Fibroblast of upper back skin (primary cell): ENCODE results near the gene CRTC3.
"Not testable (repeated sequence)": the region's sequence is repeated elsewhere in the genome, so short reads cannot be mapped to it uniquely, and the experiment has no call there.

ENCODE experiments used
- DNase-seq: peaks from one replicate; pipeline ENCODE4 v3.0.0-alpha.2; 2013

Gene CRTC3

GRCh38 chr15:90529371-90530249, at the start of gene CRTC3:
TSS of gene CRTC3 (plus strand) at chr15:90529923. CDS start at chr15:90530072, 149 bp downstream.
- peak; percentile 48 for DNase-seq

- no peak for DNase-seq
Observed at GRCh38 chr15:90481023-90481422, 48.7 kb upstream of the CRTC3 start.

- DNase-seq, result peak; percentile 47
Observed at GRCh38 chr15:90482124-90483011, 47.4 kb upstream of the CRTC3 start.

- DNase-seq, result no peak
Observed at GRCh38 chr15:90483012-90483307, 46.8 kb upstream of the CRTC3 start.

- no peak for DNase-seq
Observed at GRCh38 chr15:90483637-90484036, 46.1 kb upstream of the CRTC3 start.

GRCh38 chr15:90487186-90487585, 42.5 kb upstream of the CRTC3 start:
- DNase-seq, result no peak

- DNase-seq, result no peak
Observed at GRCh38 chr15:90489514-90489913, 40.2 kb upstream of the CRTC3 start.

- no peak for DNase-seq
Observed at GRCh38 chr15:90489944-90490343, 39.8 kb upstream of the CRTC3 start.

- no peak for DNase-seq
Observed at GRCh38 chr15:90493647-90494046, 36.1 kb upstream of the CRTC3 start.

- DNase-seq, result no peak
Observed at GRCh38 chr15:90495067-90495466, 34.7 kb upstream of the CRTC3 start.

GRCh38 chr15:90496791-90497190, 32.9 kb upstream of the CRTC3 start:
- no peak for DNase-seq

- DNase-seq, result no peak
Observed at GRCh38 chr15:90497376-90497775, 32.3 kb upstream of the CRTC3 start.

- DNase-seq, result no peak
Observed at GRCh38 chr15:90497912-90498311, 31.8 kb upstream of the CRTC3 start.

GRCh38 chr15:90500171-90500570, 29.6 kb upstream of the CRTC3 start:
- no peak for DNase-seq

GRCh38 chr15:90501898-90502297, 27.8 kb upstream of the CRTC3 start:
- DNase-seq, result no peak

- DNase-seq, result not testable (repeated sequence)
Observed at GRCh38 chr15:90510781-90511180, 18.9 kb upstream of the CRTC3 start.

GRCh38 chr15:90511211-90511618, 18.5 kb upstream of the CRTC3 start:
- not testable (repeated sequence) for DNase-seq

GRCh38 chr15:90512276-90512675, 17.4 kb upstream of the CRTC3 start:
- DNase-seq, result no peak

- no peak for DNase-seq
Observed at GRCh38 chr15:90512981-90513380, 16.7 kb upstream of the CRTC3 start.

GRCh38 chr15:90513448-90513847, 16.3 kb upstream of the CRTC3 start:
- no peak for DNase-seq

- not testable (repeated sequence) for DNase-seq
Observed at GRCh38 chr15:90513893-90514292, 15.8 kb upstream of the CRTC3 start.

- peak; percentile 72 for DNase-seq
Observed at GRCh38 chr15:90519688-90520087, 10.0 kb upstream of the CRTC3 start.

GRCh38 chr15:90520365-90520764, 9.4 kb upstream of the CRTC3 start:
- DNase-seq, result no peak

GRCh38 chr15:90523373-90523772, 6.3 kb upstream of the CRTC3 start:
- DNase-seq, result no peak
